Measurements from ENCODE around the gene GRM7.

The GRM7 gene

DNA sequence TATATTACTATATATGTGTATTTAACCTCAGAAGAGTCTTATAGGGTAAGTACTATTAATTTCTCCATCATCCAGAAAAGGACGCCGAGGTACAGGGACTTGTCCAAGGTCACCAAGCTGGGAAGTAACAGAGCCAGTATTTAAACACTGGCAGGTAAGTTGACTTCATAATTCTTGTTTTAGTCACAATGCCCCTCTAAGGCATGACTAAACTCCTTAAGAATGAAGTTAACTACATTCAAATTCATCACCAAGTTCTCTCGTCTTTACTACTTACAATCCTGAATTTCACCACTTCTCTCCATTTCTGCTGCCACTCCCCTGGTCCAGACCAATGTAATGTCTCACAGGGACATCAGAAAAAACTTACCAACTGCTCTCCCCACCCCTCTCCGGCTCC lies 312.1 kb downstream of the GRM7 start:
- Histone ChIP-seq H3K27ac (ENCODE audit: low read depth, low read length) (no peak overlapping the region), H3K4me2 (ENCODE audit: low read length) (no peak overlapping the region), H3K27me3 (ENCODE audit: control insufficient read depth, low read length) (no peaks in the 10 kb centered on the region), H3K36me3 (ENCODE audit: control insufficient read depth, low read length) (no peaks in the 10 kb centered on the region), H3K9me3 (ENCODE audit: control insufficient read depth, insufficient read depth, low read length) (no peaks in the 10 kb centered on the region), H3K79me2 (ENCODE audit: control insufficient read depth, low read length) (no peaks in the 10 kb centered on the region), H4K20me1 (ENCODE audit: control insufficient read depth, insufficient read depth, low read depth, low read length) (no peaks in the 10 kb centered on the region), H3F3A (ENCODE audit: control insufficient read depth, insufficient read depth) (no peaks in the 10 kb centered on the region), H3K4me1 (ENCODE audit: control insufficient read depth, low read length) (no peaks in the 10 kb centered on the region), H3K9me2 (replicated peaks; ENCODE audit: control insufficient read depth, low read length) (no peaks in the 10 kb centered on the region), H3K4me3 (ENCODE audit: low read length) (no peak overlapping the region)
- no peak for TF ChIP-seq EZH2phosphoT487 (IDR thresholded peaks at IDR 0.05; ENCODE audit: borderline replicate concordance, low read length)
- TF ChIP-seq, protein P1, sequence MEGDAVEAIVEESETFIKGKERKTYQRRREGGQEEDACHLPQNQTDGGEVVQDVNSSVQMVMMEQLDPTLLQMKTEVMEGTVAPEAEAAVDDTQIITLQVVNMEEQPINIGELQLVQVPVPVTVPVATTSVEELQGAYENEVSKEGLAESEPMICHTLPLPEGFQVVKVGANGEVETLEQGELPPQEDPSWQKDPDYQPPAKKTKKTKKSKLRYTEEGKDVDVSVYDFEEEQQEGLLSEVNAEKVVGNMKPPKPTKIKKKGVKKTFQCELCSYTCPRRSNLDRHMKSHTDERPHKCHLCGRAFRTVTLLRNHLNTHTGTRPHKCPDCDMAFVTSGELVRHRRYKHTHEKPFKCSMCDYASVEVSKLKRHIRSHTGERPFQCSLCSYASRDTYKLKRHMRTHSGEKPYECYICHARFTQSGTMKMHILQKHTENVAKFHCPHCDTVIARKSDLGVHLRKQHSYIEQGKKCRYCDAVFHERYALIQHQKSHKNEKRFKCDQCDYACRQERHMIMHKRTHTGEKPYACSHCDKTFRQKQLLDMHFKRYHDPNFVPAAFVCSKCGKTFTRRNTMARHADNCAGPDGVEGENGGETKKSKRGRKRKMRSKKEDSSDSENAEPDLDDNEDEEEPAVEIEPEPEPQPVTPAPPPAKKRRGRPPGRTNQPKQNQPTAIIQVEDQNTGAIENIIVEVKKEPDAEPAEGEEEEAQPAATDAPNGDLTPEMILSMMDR (IDR thresholded peaks at IDR 0.05; ENCODE audit: low read depth, low read length, poor library complexity, severe bottlenecking), result no peak

DNA sequence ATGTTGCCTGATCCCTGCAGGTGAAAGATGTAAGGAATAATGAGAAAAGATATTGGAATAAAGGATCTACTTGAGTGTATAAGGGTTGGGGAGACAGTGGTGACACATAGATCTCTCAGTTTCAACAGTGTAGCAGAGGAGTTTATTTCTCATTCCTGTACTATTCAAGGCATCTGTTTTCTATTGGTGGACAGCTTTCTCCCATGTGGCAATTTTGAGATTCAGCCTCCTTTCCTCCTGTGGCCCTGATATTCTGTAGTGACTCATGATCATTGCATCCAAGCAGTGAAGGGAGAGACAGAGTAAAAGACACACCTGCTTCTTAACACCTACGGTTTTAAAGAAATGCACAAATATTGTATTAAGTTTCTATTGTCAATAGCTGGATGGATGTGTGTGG lies 327.6 kb downstream of the GRM7 start:
- no peak overlapping the region for H3K4me2 ChIP-seq (ENCODE audit: low read length)
- H3K9me3 ChIP-seq (ENCODE audit: control insufficient read depth, insufficient read depth, low read length), result no peaks in the 10 kb centered on the region

DNA sequence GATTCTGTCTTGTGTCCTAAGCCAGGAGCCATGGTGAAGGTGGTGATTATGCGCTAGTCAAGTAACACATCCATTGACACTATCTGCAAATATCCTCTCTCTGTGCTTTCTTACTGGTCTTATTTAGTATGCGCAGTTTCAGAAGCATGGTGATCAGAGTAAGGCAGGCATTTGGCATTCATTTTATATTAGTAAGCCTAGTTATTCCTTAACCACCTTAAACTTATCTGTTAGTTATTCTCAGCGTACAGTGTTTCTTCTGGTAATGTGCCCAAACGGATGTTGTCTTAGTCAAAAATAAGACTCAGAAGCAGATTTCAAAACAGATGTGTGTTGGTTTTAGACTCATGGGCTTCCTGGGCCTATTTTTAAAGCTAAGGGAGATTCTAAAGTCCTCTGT lies 329.2 kb downstream of the GRM7 start:
- H3K4me2 ChIP-seq (ENCODE audit: low read length), result no peak overlapping the region
- no peaks in the 10 kb centered on the region for H3K36me3 ChIP-seq (ENCODE audit: control insufficient read depth, low read length)
- H3K4me1 ChIP-seq (ENCODE audit: control insufficient read depth, low read length), result no peaks in the 10 kb centered on the region
- H3K9me2 ChIP-seq (replicated peaks; ENCODE audit: control insufficient read depth, low read length), result no peaks in the 10 kb centered on the region
- H3K79me2 ChIP-seq (ENCODE audit: control insufficient read depth, low read length), result no peaks in the 10 kb centered on the region
- H3K9me3 ChIP-seq (ENCODE audit: control insufficient read depth, insufficient read depth, low read length), result no peaks in the 10 kb centered on the region
- H3F3A ChIP-seq (ENCODE audit: control insufficient read depth, insufficient read depth), result no peaks in the 10 kb centered on the region
- H3K27me3 ChIP-seq (ENCODE audit: control insufficient read depth, low read length), result no peaks in the 10 kb centered on the region
- no peaks in the 10 kb centered on the region for H4K20me1 ChIP-seq (ENCODE audit: control insufficient read depth, insufficient read depth, low read depth, low read length)
- TF ChIP-seq EZH2phosphoT487 (IDR thresholded peaks at IDR 0.05; ENCODE audit: borderline replicate concordance, low read length), result no peak
- TF ChIP-seq, protein P1 (IDR thresholded peaks at IDR 0.05; ENCODE audit: low read depth, low read length, poor library complexity, severe bottlenecking), result no peak
- no peak overlapping the region for H3K4me3 ChIP-seq (ENCODE audit: low read length)
- H3K27ac ChIP-seq (ENCODE audit: low read depth, low read length), result no peak overlapping the region

More for the DNA sequence above, 327.6 kb downstream of the GRM7 start:
- no peak overlapping the region for H3K27ac ChIP-seq (ENCODE audit: low read depth, low read length)
- H3K9me2 ChIP-seq (replicated peaks; ENCODE audit: control insufficient read depth, low read length), result no peaks in the 10 kb centered on the region
- no peaks in the 10 kb centered on the region for H3K4me1 ChIP-seq (ENCODE audit: control insufficient read depth, low read length)
- no peaks in the 10 kb centered on the region for H4K20me1 ChIP-seq (ENCODE audit: control insufficient read depth, insufficient read depth, low read depth, low read length)
- no peaks in the 10 kb centered on the region for H3K36me3 ChIP-seq (ENCODE audit: control insufficient read depth, low read length)
- H3K27me3 ChIP-seq (ENCODE audit: control insufficient read depth, low read length), result no peaks in the 10 kb centered on the region
- H3K79me2 ChIP-seq (ENCODE audit: control insufficient read depth, low read length), result no peaks in the 10 kb centered on the region
- TF ChIP-seq, protein P1 (IDR thresholded peaks at IDR 0.05; ENCODE audit: low read depth, low read length, poor library complexity, severe bottlenecking), result no peak
- TF ChIP-seq EZH2phosphoT487 (IDR thresholded peaks at IDR 0.05; ENCODE audit: borderline replicate concordance, low read length), result no peak
- no peak overlapping the region for H3K4me3 ChIP-seq (ENCODE audit: low read length)
- H3F3A ChIP-seq (ENCODE audit: control insufficient read depth, insufficient read depth), result no peaks in the 10 kb centered on the region

DNA sequence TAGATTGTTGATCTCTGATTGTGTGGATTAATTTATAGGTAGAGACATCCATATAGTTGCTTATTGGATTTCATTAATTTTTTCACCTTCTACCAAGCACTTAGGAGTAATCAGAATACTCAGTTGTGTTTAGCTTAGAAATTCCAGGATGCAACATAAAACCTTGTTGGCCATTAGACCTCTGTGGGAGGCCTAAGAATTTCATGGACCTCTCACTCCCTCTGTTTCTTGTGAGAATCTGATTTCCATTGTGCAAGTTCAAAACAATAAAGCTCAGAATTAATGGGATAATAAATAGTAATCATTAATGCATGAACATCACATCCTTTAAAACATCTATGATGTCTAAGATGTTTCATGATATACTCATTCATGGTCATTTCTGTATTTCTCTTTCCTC lies 332.4 kb downstream of the GRM7 start:
- H3K9me3 ChIP-seq (ENCODE audit: control insufficient read depth, insufficient read depth, low read length), result no peaks in the 10 kb centered on the region
- no peak overlapping the region for H3K4me2 ChIP-seq (ENCODE audit: low read length)
- no peaks in the 10 kb centered on the region for H3K9me2 ChIP-seq (replicated peaks; ENCODE audit: control insufficient read depth, low read length)
- no peak overlapping the region for H3K4me3 ChIP-seq (ENCODE audit: low read length)
- no peaks in the 10 kb centered on the region for H3K36me3 ChIP-seq (ENCODE audit: control insufficient read depth, low read length)
- H3K79me2 ChIP-seq (ENCODE audit: control insufficient read depth, low read length), result no peaks in the 10 kb centered on the region
- TF ChIP-seq EZH2phosphoT487 (IDR thresholded peaks at IDR 0.05; ENCODE audit: borderline replicate concordance, low read length), result no peak
- TF ChIP-seq, protein P1 (IDR thresholded peaks at IDR 0.05; ENCODE audit: low read depth, low read length, poor library complexity, severe bottlenecking), result no peak
- no peaks in the 10 kb centered on the region for H4K20me1 ChIP-seq (ENCODE audit: control insufficient read depth, insufficient read depth, low read depth, low read length)
- no peaks in the 10 kb centered on the region for H3F3A ChIP-seq (ENCODE audit: control insufficient read depth, insufficient read depth)
- H3K4me1 ChIP-seq (ENCODE audit: control insufficient read depth, low read length), result no peaks in the 10 kb centered on the region
- no peak overlapping the region for H3K27ac ChIP-seq (ENCODE audit: low read depth, low read length)
- no peaks in the 10 kb centered on the region for H3K27me3 ChIP-seq (ENCODE audit: control insufficient read depth, low read length)

All from DOHH2 (cell line).